G401.6 (cell line): ENCODE data around the gene RAMACL.

Experiments
- FAIRE-seq: peaks from 2 replicates; lab custom pipeline; 2012; peaks lifted over from hg19 to GRCh38; lab: Jason Lieb, UNC

The RAMACL gene

DNA sequence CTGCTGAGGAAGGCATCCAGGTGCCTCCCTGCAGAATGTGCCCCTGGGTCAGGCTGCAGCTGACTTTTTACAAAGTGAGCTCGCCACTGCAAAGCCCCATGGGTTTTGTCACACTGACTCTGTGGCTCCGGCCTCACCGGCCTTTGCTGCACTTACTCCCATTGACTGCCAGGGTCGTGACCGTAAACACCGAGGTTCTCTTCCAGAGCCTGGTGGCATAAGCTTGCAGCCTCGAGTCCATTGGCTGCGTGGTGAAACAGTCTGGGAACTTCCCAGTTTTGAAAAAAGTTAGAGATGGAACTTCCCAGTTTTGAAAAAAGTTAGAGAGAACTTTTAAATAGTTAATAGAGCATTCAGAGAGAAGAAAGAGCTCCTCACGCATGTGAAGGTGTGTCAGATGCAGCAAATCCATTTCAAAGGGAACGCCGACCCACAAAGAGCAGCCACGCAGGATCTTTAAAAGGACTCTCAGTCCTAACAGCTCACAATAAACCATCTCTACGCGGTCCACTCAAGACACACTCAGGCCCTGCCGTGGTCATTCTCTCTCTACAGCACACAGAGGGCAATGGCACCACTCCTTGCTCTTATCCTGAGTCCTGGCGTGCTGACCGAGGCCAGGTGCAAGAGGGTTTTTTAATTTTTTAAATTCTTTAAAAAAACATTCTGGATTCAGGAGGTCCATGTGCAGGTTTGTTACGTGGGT is 12.8 kb downstream of the RAMACL start:
- no peak for FAIRE-seq

DNA sequence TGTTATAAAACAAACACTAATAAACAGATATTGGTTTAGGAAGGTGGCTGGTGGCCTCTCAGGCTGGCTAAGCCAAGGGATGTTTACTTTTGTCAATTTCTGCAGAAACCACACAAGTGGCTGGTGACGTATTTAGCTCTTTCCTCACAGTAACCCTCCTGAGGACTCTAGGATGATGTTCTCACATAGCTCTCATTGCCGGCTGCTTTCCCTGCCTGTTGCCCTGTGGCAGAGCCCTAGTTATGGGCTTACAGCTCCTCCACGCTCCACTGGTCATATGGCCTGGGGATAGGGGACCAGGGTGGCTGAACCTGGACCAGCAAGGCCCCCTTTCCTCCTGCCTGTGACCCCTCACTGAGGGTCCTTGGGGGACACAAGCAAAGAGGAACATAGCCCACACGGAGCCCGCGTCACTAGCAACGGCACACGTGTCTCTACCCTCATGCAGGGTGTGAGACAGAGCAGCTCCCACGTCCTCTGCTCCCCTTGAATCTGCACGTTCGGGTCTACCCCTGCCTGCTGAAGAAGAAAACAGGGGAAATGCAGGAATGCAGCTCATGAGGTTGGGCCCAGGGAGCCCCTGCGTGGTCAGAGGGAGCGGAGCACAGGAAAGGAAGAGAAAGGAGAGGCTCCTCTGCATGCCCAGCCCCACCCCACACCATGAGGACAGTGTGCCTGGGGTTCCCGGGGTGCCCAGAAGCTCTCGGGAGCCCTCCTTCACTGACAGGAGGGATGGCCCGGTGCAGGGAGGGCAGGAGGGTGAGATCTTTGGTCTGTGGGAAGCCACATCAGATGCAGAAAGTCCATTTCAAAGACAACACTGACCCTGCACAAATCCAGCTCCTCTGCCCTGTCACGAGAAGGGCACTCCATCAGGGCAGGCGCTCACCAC is 13.9 kb downstream of the RAMACL start:
- FAIRE-seq: no peak

DNA sequence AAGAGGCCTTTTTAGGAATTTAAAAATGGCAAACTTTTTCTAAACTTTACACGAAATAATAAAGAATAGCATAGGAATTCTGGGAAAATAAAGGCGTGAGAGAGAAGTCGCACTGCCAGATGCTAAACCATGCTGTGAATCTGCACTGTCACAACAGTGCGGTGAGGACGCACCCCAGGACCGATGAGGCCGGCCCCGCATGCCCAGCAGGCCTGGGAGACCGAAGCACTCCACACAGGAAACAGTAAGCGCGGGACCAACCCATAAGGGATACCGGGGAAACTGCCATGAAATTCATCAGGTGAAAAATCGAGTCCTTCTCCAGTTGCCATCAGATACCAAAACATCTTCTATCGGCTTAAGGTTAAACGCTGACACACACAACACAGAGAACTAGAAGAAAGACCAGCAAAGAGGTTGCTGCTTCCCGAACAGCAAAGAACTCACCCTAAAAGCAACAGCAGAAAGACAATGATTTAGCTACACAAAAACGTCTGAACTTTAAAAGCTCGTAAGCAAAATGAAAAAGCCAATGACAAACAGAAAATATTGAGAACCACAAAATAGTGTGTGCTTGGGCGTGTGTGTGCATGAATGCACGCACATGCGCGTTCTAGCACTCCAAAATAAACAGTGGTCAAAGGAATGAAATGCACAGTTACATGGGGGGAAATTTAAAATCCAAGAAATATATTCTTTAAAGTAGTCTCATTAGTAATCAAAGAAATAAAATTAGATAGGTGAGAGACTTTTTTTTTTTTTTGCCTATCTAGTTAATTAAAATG is 15.4 kb downstream of the RAMACL start:
- FAIRE-seq: no peak

DNA sequence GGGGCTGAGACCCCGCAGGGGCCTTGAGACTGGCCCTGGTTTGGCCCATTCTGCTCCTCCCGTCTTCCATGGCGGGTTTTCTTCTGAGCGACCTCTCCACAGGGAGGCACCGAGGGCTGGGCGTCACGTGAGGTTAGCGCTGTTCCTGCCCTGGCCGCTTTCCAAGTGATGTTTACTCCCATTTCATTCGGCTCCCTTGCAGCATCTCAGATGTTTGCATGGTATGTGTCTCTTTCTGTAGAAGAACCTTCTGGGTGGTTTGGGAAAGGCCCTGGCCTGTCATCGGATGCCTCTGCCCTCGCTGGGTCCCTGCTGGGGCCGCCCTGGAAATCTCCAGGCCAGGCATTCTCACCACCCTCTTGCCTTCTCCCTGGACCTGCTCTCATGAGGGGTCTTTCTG is 17.3 kb downstream of the RAMACL start:
- FAIRE-seq: no peak

DNA sequence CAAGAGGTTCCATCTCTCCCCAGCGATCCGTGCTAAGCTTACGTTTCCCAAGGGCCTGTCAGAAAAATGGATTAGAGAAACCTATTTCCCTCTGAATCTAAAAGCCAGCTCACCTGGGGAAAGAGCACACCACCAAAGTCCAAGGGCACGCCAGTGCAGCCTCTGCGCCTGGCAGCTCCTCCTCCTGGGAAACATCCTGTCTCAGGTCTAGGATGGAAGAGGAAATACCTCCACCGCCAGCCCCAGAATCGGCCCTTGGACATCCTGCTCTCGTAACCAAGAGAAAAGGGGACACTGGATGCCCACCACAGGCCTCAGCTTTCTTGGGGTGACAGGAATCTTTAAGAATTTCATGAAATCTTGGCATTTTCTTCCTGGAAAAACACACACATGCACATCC is 18.7 kb downstream of the RAMACL start:
- no peak for FAIRE-seq

DNA sequence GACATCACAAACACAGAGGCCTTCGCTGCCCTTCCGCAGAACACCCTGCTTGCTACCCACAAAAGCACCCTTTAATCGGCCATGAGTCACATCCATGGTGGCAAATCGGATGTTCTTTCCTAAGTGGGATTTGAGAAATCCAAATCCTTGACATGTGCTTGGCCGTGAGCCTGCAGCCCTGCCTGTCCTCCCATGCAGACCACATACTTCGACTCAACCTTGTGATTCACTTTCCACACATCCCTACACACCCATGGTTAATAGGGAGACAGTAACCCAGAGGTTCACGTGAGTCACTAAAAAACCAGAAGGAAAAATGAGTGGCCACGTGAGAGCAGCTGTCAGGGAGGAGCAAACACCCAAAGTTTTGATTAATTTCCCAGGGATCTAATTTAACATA is 19.4 kb downstream of the RAMACL start:
- no peak for FAIRE-seq

DNA sequence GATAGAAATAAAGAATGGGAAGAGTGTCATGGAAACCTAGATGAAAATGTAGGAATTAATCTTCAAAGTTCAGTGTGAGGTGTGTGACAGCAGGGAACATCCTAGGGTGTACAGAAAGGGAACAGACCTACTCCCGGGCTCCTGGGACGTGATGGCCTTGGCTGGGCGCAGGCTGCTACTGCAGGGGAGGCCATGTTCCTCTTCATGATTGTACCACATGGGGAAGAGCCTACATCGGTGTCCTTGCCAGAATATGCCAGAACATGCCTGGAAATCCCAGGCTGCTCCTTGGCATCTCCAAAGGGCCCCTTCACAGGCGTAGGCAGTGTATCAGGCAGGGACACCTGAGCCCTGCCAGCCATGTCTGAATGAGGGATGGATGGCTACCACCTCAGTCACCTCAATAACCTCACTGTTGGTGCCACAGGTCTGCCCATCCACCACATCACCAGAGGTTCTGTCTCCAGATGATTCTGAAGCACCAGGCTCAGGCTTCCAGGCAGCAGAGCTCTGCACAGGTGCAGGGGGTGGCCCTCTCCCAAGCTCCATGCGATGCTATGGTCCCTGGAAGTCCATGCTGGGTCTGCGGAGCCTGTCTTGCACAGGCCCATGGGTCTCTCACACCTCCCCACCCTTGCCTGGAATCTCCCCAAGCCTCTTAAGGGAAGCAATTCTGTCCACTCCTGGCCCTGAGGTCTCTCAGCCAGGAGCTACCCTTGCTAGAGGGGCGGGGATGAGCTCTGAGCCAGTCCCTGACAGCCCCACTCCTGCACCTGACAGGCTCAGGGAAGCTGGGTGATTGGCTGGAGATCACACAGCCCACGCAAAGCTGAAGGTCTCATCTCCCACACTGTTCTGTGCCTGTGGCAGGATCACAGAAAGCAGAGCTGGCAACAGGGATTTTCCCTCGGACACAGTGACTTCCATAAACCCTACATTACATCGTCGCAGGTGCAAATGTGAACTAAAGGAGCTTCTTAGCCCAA is 20.2 kb downstream of the RAMACL start:
- no peak for FAIRE-seq

DNA sequence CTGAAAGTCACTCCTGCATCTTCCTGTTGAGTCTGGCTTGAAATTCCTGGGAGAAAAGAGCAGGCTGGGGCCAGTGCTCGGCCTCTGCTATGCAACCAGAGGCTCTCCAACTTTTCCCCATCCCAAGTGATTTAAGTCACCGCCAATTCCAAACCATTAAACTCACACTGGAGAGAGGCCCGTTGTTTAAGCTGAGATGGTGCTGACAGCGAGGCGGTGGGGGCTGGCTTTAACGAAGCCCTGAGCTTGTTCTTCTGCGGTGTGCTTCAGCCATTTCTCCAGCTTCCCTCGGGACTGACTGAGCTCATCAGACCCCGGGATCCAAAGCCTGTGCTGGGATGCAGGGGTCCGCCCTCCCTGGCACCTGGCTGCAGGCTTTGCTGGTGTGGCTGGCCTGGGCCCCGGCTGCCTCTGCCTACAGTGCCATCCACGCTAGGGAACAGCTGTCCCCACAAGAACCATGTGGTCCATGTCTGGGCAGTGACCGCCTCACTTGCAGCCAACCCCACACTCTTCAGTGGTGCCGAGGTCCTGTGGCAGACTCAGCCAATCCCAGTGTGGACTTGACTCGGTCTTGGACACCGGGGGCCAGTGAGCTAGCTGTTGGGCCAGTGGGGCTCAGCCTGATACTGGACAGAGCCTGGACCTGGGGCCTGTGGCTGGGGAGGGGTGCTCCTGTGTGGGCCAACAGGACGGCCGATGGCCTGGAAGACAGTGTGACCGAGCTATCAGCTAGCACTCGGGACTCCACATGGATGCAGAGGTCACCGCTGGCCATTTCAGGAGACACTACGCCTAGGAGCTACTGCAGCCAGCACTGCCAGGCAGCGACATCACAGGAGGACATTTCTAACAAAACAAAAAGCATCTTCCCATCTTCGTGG is 21.2 kb downstream of the RAMACL start:
- FAIRE-seq: no peak

DNA sequence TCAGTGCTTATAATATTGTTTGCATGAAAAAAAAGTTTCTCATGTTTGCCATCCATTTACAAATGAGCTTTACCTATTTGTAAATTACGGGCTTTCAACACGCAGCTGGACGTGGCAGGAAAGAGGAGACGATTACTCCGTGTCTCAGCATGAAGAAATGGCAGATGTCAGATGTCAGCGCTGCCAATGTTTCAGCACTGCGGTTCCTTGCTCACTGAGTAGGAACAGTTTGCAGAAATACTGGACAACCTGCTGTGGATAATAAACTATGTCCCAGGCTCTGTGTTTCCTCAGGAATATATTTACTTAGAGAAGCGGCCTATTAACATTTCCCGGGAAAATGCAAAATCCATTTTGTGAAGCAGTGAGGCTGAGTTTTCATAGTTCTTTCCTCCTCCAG is 22.7 kb downstream of the RAMACL start:
- FAIRE-seq: no peak

DNA sequence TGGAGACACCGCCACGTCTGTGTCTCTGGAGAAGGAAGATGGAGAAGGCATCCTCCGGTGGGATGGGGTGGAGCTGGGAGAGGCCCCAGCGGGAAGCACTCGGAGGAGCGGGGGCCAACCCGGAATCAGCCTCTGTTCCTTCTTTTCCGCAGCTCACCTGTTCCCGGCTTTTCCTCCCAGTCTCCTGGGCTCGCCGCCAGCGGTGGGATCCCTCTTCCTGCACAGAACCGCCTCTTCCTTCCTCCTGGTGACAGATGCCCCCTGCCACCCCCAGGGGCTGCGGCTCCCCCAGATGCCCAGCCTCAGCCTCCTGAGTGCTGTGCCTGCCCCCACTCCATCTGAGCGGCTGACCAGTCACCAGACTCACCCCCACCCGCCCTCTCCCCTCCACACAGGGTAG is 23.3 kb downstream of the RAMACL start:
- FAIRE-seq: no peak

DNA sequence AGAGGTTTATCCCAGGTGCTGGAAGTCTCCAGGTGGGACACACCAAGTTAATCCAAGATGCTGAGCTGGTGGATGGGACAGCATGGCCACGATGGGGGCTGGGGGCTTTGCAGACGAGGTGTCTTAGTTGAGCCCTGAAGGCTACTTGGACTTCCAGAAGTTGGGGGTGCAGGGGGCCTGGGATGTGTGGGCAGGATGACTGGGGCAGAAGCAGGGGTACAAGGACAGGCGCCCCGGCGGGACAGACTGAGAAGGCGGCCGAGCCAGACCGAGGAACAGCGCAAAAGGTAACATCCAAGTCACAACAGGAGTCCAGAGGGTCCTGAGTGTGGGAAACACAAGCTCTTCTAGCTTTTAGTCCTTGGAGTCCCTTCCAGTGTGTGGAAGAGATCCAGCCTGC is 23.8 kb downstream of the RAMACL start:
- no peak for FAIRE-seq

DNA sequence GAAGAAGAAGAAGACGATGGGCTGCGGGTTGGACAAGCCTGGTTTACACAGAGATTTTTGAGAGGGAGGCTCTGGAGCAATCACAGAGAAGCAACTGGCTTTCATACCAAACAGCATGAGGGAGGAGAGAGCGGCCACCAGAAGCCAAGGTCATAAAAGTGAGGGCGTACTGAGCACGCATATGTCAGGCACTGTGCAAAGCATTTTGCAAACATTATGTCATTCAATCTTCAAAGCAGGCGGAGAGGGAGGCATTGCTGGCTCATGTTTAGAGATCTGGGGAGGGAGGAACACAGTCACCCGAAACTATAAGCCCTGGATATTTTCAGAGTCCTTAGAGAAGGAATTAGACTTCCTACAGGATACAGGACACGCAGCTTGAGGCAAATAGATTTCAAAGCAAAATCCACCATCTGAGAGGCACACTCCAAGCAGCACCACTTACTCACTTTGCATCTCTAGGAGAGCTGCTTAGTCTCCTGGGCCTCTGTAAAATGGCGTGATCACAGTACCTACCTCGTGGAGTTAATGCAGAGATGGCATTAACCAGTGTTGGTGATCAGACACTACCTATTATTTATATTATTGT is 24.6 kb downstream of the RAMACL start:
- no peak for FAIRE-seq

DNA sequence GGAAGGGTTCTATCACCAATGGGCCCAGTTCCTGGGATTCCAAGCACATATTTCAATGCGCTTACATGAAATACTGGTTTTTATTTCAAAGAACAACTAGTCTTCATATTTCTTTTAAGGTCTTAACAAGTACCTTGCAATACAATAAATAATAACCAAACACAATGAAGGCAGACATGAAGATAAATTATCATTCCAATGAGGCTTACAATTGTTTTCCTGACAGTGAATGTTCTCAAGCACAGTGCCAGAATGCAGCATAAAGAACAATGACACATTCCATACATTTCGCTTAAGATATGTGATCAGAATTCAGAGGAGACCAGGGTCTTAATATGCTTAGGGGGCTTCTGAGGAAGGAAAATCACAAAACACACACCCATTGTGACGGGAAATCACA is 26.3 kb downstream of the RAMACL start:
- FAIRE-seq: no peak

DNA sequence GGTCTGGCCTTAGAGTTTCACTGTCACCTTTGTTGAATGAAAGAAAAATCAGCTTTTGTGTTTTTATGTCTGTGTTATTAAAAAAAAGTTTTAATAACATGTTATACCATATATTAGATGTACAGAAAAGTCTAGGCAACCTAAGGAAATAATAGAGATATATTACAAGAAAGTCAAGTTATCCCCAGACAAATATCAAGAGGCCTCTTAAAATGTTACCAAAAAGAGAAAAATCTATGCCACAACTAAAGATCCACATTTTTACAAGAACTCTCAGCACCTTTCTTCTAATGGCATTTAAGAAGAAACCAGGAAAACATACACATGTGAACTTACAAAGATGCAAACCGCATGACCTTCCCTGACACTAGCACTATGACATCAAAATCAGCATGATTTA is 26.8 kb downstream of the RAMACL start:
- FAIRE-seq: no peak

DNA sequence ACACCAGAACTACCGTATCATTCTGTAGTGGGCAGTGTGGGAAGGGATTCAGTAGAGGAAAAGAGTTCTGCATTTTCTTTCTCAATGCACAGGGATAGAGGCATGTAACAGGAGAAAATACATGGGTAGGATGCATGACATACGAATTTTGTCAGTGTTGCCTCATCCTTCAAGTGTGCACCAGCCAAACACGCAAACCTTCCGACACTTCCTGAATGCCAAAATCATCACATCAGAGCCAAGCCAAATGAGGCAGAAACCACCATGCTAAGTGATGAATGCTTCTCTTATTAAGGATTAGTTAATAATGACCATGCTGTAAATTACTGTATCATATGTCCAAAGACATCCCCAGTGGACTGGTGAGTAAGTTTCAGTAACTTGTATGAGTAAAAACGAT is 27.3 kb downstream of the RAMACL start:
- FAIRE-seq: no peak

DNA sequence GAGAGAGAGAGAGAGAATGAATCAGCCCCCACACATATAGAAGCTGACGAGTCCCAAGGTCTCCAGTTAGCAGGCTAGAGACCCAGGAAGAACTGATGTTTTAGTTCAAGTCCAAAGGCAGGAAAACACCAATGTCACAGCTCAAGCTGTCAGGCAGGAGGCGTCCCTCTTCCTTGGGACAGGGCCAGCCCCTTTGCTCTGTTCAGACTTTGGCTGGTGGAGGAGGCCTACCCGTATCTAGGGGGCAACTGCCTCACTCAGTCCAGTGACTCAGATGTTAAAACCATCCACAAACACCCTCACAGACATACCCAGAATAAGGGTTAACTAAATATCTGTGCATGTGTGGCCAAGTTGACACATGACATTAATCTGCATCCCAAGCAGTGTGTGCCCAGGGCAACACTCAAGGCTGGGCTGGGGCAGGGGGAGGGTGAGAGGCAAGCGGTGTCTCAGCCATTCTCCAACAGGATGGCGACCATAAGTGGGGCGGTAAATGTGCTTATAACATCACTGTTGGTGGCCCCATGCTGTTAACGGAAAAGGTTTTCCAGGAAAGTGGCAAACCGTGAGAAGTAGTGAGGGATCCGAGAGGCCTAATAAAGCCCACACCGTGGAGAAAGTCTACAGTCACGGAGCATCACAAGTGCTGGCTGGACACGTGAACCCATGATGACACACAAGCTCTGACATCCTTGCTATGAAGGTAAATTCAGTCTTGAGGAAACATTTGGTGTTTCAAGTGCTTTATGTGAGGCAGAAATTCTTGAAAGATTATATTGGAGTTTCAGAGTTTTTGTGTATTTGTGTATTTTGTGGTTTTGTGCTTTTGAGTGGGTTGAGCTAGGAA is 28.1 kb downstream of the RAMACL start:
- no peak for FAIRE-seq

DNA sequence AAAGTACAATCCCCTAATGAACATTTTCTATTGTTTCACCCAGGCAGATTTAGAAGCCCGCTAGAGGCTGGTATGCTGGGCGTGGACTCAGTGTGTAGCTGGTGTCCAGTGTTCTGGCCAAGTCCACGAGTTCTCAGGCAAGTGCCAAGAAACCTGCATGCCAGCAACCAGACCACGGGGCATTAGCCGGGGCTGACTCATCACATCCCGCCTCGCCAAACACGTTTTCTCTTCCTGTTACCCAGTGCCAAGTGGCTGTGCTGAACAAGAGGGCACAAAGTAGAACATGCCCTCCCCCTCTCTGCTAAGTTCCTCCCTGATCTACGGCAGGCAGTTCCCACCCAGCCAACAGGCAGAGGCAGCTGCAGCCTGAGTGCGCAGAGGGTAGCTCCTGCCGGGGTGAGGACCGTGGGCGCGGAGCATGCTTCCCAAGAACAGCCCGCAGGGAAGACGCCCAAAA is 29.6 kb downstream of the RAMACL start:
- no peak for FAIRE-seq

DNA sequence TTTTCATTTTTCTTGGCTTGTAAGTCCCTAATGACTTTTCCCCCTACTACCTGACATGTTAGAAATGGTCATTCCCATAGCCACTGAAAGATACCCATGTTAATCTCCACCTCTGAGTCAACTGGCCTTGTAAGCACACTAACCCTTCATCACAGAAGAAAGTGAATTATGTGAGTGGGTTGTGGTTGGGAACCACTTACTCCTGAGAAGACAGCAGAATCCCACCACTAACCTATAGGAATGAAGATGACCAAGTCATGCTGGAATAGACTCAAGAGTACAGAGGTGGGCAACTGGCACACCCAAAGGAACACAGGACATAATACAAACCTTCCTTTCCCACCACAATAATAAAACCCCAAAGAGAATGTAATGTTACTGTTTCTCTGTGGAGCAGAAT is 30.1 kb downstream of the RAMACL start:
- FAIRE-seq: no peak

DNA sequence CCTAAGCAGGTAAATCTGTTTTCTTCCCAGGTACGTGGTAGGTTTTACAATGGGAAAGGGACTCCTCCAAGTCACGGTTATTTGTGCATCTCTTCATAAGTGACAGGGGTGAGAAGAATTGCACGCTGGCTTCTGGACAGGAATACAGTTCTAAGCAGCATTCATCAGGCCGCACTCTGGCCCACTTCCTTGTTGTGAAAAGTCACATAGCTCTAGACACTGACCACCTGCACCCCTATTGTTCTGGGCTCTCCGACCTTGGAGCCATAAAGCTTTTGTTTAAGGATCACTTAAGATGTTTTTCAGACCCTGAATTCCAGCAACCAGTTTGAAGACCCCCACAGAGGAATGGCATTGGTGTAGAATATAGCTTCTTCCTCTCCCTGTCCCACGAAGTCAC is 31.4 kb downstream of the RAMACL start:
- FAIRE-seq: no peak
